Stomach (tissue), 4 donors: Measurements from ENCODE around the gene ANKRD13C.

Experiments used
- CTCF ChIP-seq, 7 experiments: fragments of 450-650 bp in 4 of 7; fragments of 200-600 bp in 3 of 7; sonication (generic) in 3 of 7; IDR thresholded peaks; one replicate each; pipeline ENCODE4 v1.5.1; 2016 to 2019; ENCODE audit warnings: antibody characterized with exemption in 7 of 7, control low read depth in 2 of 7, mild to moderate bottlenecking in 1 of 7
- POLR2A ChIP-seq, 4 donors: fragments of 450-650 bp; IDR thresholded peaks; one replicate each; pipeline ENCODE4 v1.6.1; 2016; ENCODE audit warnings: antibody characterized with exemption in 4 of 4, control low read depth in 2 of 4, mild to moderate bottlenecking in 1 of 4, moderate library complexity in 1 of 4

- TF ChIP-seq POLR2A (IDR thresholded peaks at IDR 0.05) (no peak), CTCF (IDR thresholded peaks at IDR 0.05) (no peak)
These were observed 127.1 kb downstream of the ANKRD13C start for GRCh38 chr1:70227439-70227838.
